HCT116 (cell line): Measurements from ENCODE around the gene PCCA.

Experiments
- CTCF ChIP-seq, 3 experiments: fragments of 200-600 bp in 1 of 3; sonication (generic) in 1 of 3; IDR thresholded peaks in 2 of 3; conservative IDR thresholded peaks in 1 of 3; 2 replicates each; pipeline ENCODE4 v1.5.1; 2012 to 2017; ENCODE audit warnings: low read depth in 2 of 3, low read length in 2 of 3, antibody characterized with exemption in 1 of 3, borderline replicate concordance in 1 of 3, control low read depth in 1 of 3, mild to moderate bottlenecking in 1 of 3, mixed read lengths in 1 of 3, mixed run types in 1 of 3, moderate library complexity in 1 of 3; ENCODE audit not compliant: insufficient read depth in 1 of 3
- EZH2 ChIP-seq: fragments of 200-600 bp; sonication (generic); IDR thresholded peaks from 2 replicates; pipeline ENCODE4 v1.6.1; 2017; ENCODE audit warnings: antibody characterized with exemption, mixed run types
- REST ChIP-seq: IDR thresholded peaks from 2 replicates; pipeline ENCODE4 v1.6.1; 2012; ENCODE audit warnings: low read depth
- ZNF274 ChIP-seq: fragments of 200-500 bp; sonication (Bioruptor generic); IDR thresholded peaks from 2 replicates; pipeline ENCODE4 v1.6.1; 2014; ENCODE audit warnings: mild to moderate bottlenecking, low read depth, low read length, inconsistent platforms

- TF ChIP-seq CTCF (IDR thresholded peaks at IDR 0.05 in 2 of 3, conservative IDR thresholded peaks at IDR 0.05 in 1 of 3; ENCODE audit: borderline replicate concordance in 1 of 3, insufficient read depth in 1 of 3, low read depth in 2 of 3, low read length in 2 of 3) (no peak), EZH2 (no peak), REST (no peak), ZNF274 (no peak)
Measured at GRCh38 chr13:100240109-100240779, 151.4 kb downstream of the PCCA start.
